Motor neuron (in vitro differentiated cells): ENCODE measurements around the gene CHD1. TPM values are rescaled to one million over a fixed set of nuclear protein-coding genes. Genes with fewer than 3 reads are reported as not detected.
A peak's percentile ranks its signal among the peaks of the same experiment; 100 is the strongest.

ENCODE experiments used
- ATAC-seq, 8 experiments: fragments of 200-7000 bp; cut with Tn5 transposase; replicated peaks in 6 of 8; 2 replicates each; pipeline ENCODE4 v1.8.0; 2021; ENCODE audit warnings: mild to moderate bottlenecking in 8 of 8, moderate library complexity in 8 of 8
- H3K27ac ChIP-seq, 2 donors: fragments of 250-450 bp; sonication (Bioruptor Pico); 2 replicates each; pipeline ENCODE4 v1.9.0; 2021; ENCODE audit warnings: antibody characterized with exemption in 2 of 2, mild to moderate bottlenecking in 2 of 2, moderate library complexity in 1 of 2
- H3K4me1 ChIP-seq, 2 donors: fragments of 250-450 bp; sonication (Bioruptor Pico); replicated peaks in 1 of 2; 2 replicates each; pipeline ENCODE4 v1.6.1; 2021; ENCODE audit warnings: antibody characterized with exemption in 2 of 2, mild to moderate bottlenecking in 2 of 2, moderate library complexity in 1 of 2
- H3K4me3 ChIP-seq, 5 donors: fragments of 250-450 bp; sonication (Bioruptor Pico); 2 replicates each; pipeline ENCODE4 v1.9.0; 2021; ENCODE audit warnings: antibody characterized with exemption in 5 of 5, mild to moderate bottlenecking in 5 of 5, moderate library complexity in 4 of 5
- WGBS, 10 experiments: fragments of 450-650 bp; shearing (Covaris generic); methylation state at CpG; one replicate each; pipeline ENCODE4 v1.0.0; 2022; 5-methylcytosine and 5-hydroxymethylcytosine counted together
- in situ Hi-C, 9 experiments: fragments of 400-800 bp; cut with MboI; loops; one replicate each; pipeline ENCODE4 v1.15.0; 2021; ENCODE audit warnings: low sequenced_read_pairs in 9 of 9, low pct_unique_long_range_greater_than_20kb in 2 of 9; ENCODE audit not compliant: unreplicated experiment in 9 of 9
- total RNA-seq, 8 experiments: library from RNA; unstranded; fragments of 300-600 nt; gene quantifications; 2 replicates each; pipeline versions ENCODE4 v1.2.3 to v1.2.4, GENCODE V29; 2022

Gene CHD1
- total RNA-seq, 8 experiments from 2014 or later: 29.9 to 81.4 (median 50.0) TPM

GRCh38 chr5:98930972-98931762 is 2.4 kb upstream of the CHD1 start:
- H3K4me1 ChIP-seq: peaks cover 0 to 10% of the 10 kb centered on the region in 2 donors
- ATAC-seq: no peak
- WGBS, 10 experiments: 63 to 100% (median 90%) methylated on average over 1 to 5 of the region's 5 CpGs
- in situ Hi-C loops: loop anchor here in 1 of 9 experiments (25.0 kb wide), 1 partner anchor 106 kb away; no protein-coding TSS in a partner anchor
- H3K27ac ChIP-seq: no peak overlapping the region
- H3K4me3 ChIP-seq: no peak overlapping the region

- WGBS, 10 experiments: 0 to 20% (median 7%) methylated on average over 5 to 20 of the region's 21 CpGs; no CpG with 5 or more reads in 1 of the 10 experiments
- Histone ChIP-seq H3K4me1 (peaks cover 0 to 10% of the 10 kb centered on the region in 2 donors), H3K4me3 (peak overlapping the region; percentile 78 to 93 (median 82)), H3K27ac (peak overlapping the region; percentile 98 to 99)
- in situ Hi-C loops: loop anchor here in 1 of 9 experiments (25.0 kb wide), 1 partner anchor 107 kb away; no protein-coding TSS in a partner anchor
- no peak for ATAC-seq
Observed at GRCh38 chr5:98929710-98930298, 997 bp upstream of the CHD1 start.

- ATAC-seq: peak; percentile 10 to 32 (median 21)
- peaks cover 0 to 10% of the 10 kb centered on the region in 2 donors for H3K4me1 ChIP-seq
- WGBS, 10 experiments: 0% methylated on average over 2 to 10 of the region's 106 CpGs; no CpG with 5 or more reads in 3 of the 10 experiments
- peak overlapping the region; percentile 78 to 93 (median 82) for H3K4me3 ChIP-seq
- H3K27ac ChIP-seq: peak overlapping the region; percentile 98 to 99
- in situ Hi-C loops: loop anchor here in 1 of 9 experiments (25.0 kb wide), 1 partner anchor 109 kb away; no protein-coding TSS in a partner anchor
Observed at GRCh38 chr5:98927989-98928872, 576 bp downstream of the CHD1 start.

- in situ Hi-C loops: loop anchor here in 1 of 9 experiments (25.0 kb wide), 1 partner anchor 110 kb away; no protein-coding TSS in a partner anchor
- Histone ChIP-seq H3K4me1 (peaks cover 0 to 10% of the 10 kb centered on the region in 2 donors), H3K27ac (peak overlapping the region; percentile 98 to 99), H3K4me3 (peak overlapping the region; percentile 78 to 93 (median 82))
- 0 to 5% (median 1%) methylated on average over 3 to 13 of the region's 14 CpGs for WGBS, 10 experiments
- ATAC-seq: no peak
Observed at GRCh38 chr5:98927242-98927988, 1.4 kb downstream of the CHD1 start.

GRCh38 chr5:98923966-98924365 is 4.8 kb downstream of the CHD1 start:
- H3K4me1 ChIP-seq: peaks cover 4% of the 10 kb centered on the region in 2 donors
- ATAC-seq: no peak
- H3K27ac ChIP-seq: no peak overlapping the region
- 97 to 100% (median 100%) methylated on average over 1 to 3 of the region's 3 CpGs; no CpG with 5 or more reads in 4 of the 10 experiments for WGBS, 10 experiments
- in situ Hi-C loops: loop anchor here in 3 of 9 experiments (25.0 kb wide), 2 partner anchors 113 to 138 kb away; no protein-coding TSS in a partner anchor
- no peak overlapping the region for H3K4me3 ChIP-seq

- Histone ChIP-seq H3K27ac (no peak overlapping the region), H3K4me3 (no peak overlapping the region), H3K4me1 (peaks cover 4% of the 10 kb centered on the region in 2 donors)
- WGBS, 10 experiments: 84 to 100% (median 100%) methylated on average over 1 to 4 of the region's 4 CpGs; no CpG with 5 or more reads in 4 of the 10 experiments
- ATAC-seq: no peak
- in situ Hi-C loops: loop anchor here in 3 of 9 experiments (25.0 kb wide), 2 partner anchors 115 to 140 kb away; no protein-coding TSS in a partner anchor
Observed at GRCh38 chr5:98921947-98922505, 6.8 kb downstream of the CHD1 start.

GRCh38 chr5:98917433-98917832 is 11.4 kb downstream of the CHD1 start:
- no peak for ATAC-seq
- WGBS, 10 experiments: 43 to 100% (median 97%) methylated on average over 1 to 2 of the region's 2 CpGs; no CpG with 5 or more reads in 1 of the 10 experiments

GRCh38 chr5:98916540-98916939 is 12.3 kb downstream of the CHD1 start:
- Histone ChIP-seq H3K4me1 (peaks cover 2% of the 10 kb centered on the region in 2 donors), H3K4me3 (no peak overlapping the region), H3K27ac (no peak overlapping the region)
- no peak for ATAC-seq
- WGBS, 10 experiments: 0 to 83% (median 50%) methylated on average over 1 to 2 of the region's 2 CpGs; no CpG with 5 or more reads in 1 of the 10 experiments
- in situ Hi-C loops: loop anchor here in 3 of 9 experiments (25.0 kb wide), 2 partner anchors 121 to 146 kb away; no protein-coding TSS in a partner anchor

More at GRCh38 chr5:98917433-98917832, 11.4 kb downstream of the CHD1 start:
- in situ Hi-C loops: loop anchor here in 3 of 9 experiments (25.0 kb wide), 2 partner anchors 120 to 145 kb away; no protein-coding TSS in a partner anchor
- peaks cover 0 to 4% of the 10 kb centered on the region in 2 donors for H3K4me1 ChIP-seq
- no peak overlapping the region for H3K4me3 ChIP-seq
- no peak overlapping the region for H3K27ac ChIP-seq

GRCh38 chr5:98913911-98914310 is 14.9 kb downstream of the CHD1 start:
- H3K27ac ChIP-seq: no peak overlapping the region
- H3K4me1 ChIP-seq: peaks cover 6 to 7% of the 10 kb centered on the region in 2 donors
- in situ Hi-C loops: loop anchor here in 3 of 9 experiments (25.0 kb wide), 2 partner anchors 123 to 148 kb away; no protein-coding TSS in a partner anchor
- no peak for ATAC-seq
- no peak overlapping the region for H3K4me3 ChIP-seq

GRCh38 chr5:98911280-98912040 is 17.3 kb downstream of the CHD1 start:
- H3K4me1 ChIP-seq: peaks cover 6 to 7% of the 10 kb centered on the region in 2 donors
- in situ Hi-C loops: loop anchor here in 3 of 9 experiments (25.0 kb wide), 2 partner anchors 126 to 151 kb away; no protein-coding TSS in a partner anchor
- H3K27ac ChIP-seq: no peak overlapping the region
- 53 to 94% (median 82%) methylated on average over 3 to 5 of the region's 5 CpGs for WGBS, 10 experiments
- H3K4me3 ChIP-seq: no peak overlapping the region
- peak in 4 of 8 experiments; percentile 26 to 43 (median 30) for ATAC-seq

- no peak overlapping the region for H3K27ac ChIP-seq
- peaks cover 7 to 8% of the 10 kb centered on the region in 2 donors for H3K4me1 ChIP-seq
- WGBS, 10 experiments: 80 to 100% (median 94%) methylated on average over 1 to 2 of the region's 2 CpGs
- ATAC-seq: no peak
- in situ Hi-C loops: loop anchor here in 5 of 9 experiments (10.0 to 25.0 kb wide), 3 partner anchors 125 to 153 kb away; no protein-coding TSS in a partner anchor
- no peak overlapping the region for H3K4me3 ChIP-seq
Observed at GRCh38 chr5:98909363-98909762, 19.4 kb downstream of the CHD1 start.
